ENCODE results near the gene MS4A18. TPM values are rescaled to one million over a fixed set of nuclear protein-coding genes. Genes with fewer than 3 reads are reported as not detected.

MS4A18 gene
- total and polyA plus RNA-seq, 4 donors = not detected

GRCh38 chr11:60777106-60777505, 52.6 kb downstream of the MS4A18 start:
- H3K4me3 ChIP-seq (ENCODE audit: low read depth in 1 of 3, low read length in 3 of 3) = no peak overlapping the region
- peaks cover 0 to 2% (median 0%) of the 10 kb centered on the region in 4 donors for H3K9me3 ChIP-seq (ENCODE audit: control insufficient read depth in 4 of 4, low read length in 3 of 4)
- no peak overlapping the region for H3K9ac ChIP-seq (ENCODE audit: low read depth in 1 of 2, low read length in 2 of 2)
- no peaks in the 10 kb centered on the region for H3K27me3 ChIP-seq (ENCODE audit: control insufficient read depth in 4 of 4, insufficient read depth in 4 of 4, low read length in 3 of 4)
- no peak for TF ChIP-seq TAF1 (conservative IDR thresholded peaks at IDR 0.05)
- no peak for TF ChIP-seq ZBTB33 (IDR thresholded peaks at IDR 0.05)
- no peak for TF ChIP-seq RAD21 (IDR thresholded peaks at IDR 0.05)
- no peak for TF ChIP-seq FOXA2 (IDR thresholded peaks at IDR 0.05)
- no peak for TF ChIP-seq FOXA1 (IDR thresholded peaks at IDR 0.05)
- no peak for TF ChIP-seq MAX (IDR thresholded peaks at IDR 0.05)
- TF ChIP-seq REST (IDR thresholded peaks at IDR 0.05) = no peak
- TF ChIP-seq EGR1 (IDR thresholded peaks at IDR 0.05; ENCODE audit: low read depth in 2 of 2) = no peak
- TF ChIP-seq SP1 (IDR thresholded peaks at IDR 0.05) = no peak
- TF ChIP-seq HNF4G (IDR thresholded peaks at IDR 0.05) = no peak
- TF ChIP-seq ATF3 (IDR thresholded peaks at IDR 0.05) = no peak
- TF ChIP-seq HNF4A (conservative IDR thresholded peaks at IDR 0.05) = no peak
- TF ChIP-seq JUND (IDR thresholded peaks at IDR 0.05) = no peak
- TF ChIP-seq CTCF (IDR thresholded peaks at IDR 0.05; ENCODE audit: low read depth, low read length, missing input control) = no peak
- TF ChIP-seq YY1 (IDR thresholded peaks at IDR 0.05) = no peak
- no peak for TF ChIP-seq RXRA (IDR thresholded peaks at IDR 0.05)
- TF ChIP-seq NR2F2 (IDR thresholded peaks at IDR 0.05) = no peak
- DNase-seq (ENCODE audit: low spot score) = no peak
- H3K36me3 ChIP-seq (ENCODE audit: control insufficient read depth in 4 of 4, insufficient read depth in 3 of 4, low read depth in 1 of 4, low read length in 3 of 4) = no peaks in the 10 kb centered on the region
- no peaks in the 10 kb centered on the region for H3K4me1 ChIP-seq (ENCODE audit: control insufficient read depth in 4 of 4, insufficient read depth in 4 of 4, low read length in 3 of 4)
- H3K27ac ChIP-seq (ENCODE audit: low read depth in 1 of 2, low read length in 2 of 2) = no peak overlapping the region
- 62% methylated on average over 4 of the region's 4 CpGs for WGBS

- Histone ChIP-seq H3K27me3 (ENCODE audit: control insufficient read depth in 4 of 4, insufficient read depth in 4 of 4, low read length in 3 of 4) (no peaks in the 10 kb centered on the region), H3K9me3 (ENCODE audit: control insufficient read depth in 4 of 4, low read length in 3 of 4) (peaks cover 0 to 2% (median 0%) of the 10 kb centered on the region in 4 donors), H3K4me1 (ENCODE audit: control insufficient read depth in 4 of 4, insufficient read depth in 4 of 4, low read length in 3 of 4) (no peaks in the 10 kb centered on the region), H3K9ac (ENCODE audit: low read depth in 1 of 2, low read length in 2 of 2) (no peak overlapping the region), H3K36me3 (ENCODE audit: control insufficient read depth in 4 of 4, insufficient read depth in 3 of 4, low read depth in 1 of 4, low read length in 3 of 4) (no peaks in the 10 kb centered on the region), H3K27ac (ENCODE audit: low read depth in 1 of 2, low read length in 2 of 2) (no peak overlapping the region), H3K4me3 (ENCODE audit: low read depth in 1 of 3, low read length in 3 of 3) (no peak overlapping the region)
- DNase-seq (ENCODE audit: low spot score) = no peak
- TF ChIP-seq TAF1 (conservative IDR thresholded peaks at IDR 0.05) (no peak), MAX (IDR thresholded peaks at IDR 0.05) (no peak), YY1 (IDR thresholded peaks at IDR 0.05) (no peak), REST (IDR thresholded peaks at IDR 0.05) (no peak), SP1 (IDR thresholded peaks at IDR 0.05) (no peak)
- 63% methylated on average over 2 of the region's 2 CpGs for WGBS
Measured at GRCh38 chr11:60777572-60777971, 53.1 kb downstream of the MS4A18 start.
